NCI-H2081 treated with DMSO at 0.1 percent for 48 hours (cell line): ENCODE results near the gene MIF.
"Not testable (repeated sequence)": the region's sequence is repeated elsewhere in the genome, so short reads cannot be mapped to it uniquely, and the experiment has no call there.

Source experiments
- DNase-seq: peaks from one replicate; lab custom pipeline; 2025; lab: John Stamatoyannopoulos, UW

Gene MIF

DNA sequence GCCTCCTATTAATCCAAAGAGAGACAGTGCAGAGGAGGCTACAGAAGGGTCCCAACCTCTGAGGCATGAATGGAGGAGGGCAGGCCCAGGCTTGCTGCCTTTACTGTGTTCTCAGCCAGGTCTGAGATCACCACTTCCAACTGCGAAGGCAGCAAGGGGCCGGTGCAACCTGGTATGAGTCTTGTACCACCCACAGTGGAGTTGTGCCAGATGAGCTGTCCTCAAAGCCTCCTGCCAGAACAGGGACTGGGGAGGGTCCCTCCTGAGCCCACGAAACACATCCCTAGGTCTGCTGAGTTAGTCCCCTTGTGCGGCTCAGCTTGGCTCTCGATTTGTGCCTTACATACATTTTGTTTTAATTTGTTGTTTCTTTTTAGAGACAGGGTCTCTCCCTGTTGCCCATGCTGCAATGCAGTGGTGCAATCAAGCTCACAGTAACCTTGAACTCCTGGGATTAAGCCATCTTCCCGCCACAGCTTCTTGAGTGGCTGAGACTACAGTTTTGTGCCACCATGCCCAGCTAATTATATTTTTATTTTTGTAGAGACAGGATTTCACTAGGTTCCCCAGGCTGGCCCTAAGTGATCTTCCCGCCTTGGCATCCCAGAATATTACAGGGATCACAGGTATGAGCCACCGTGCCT, 9.3 kb downstream of the MIF start:
- DNase-seq, result no peak

- DNase-seq, result no peak
Observed at GRCh38 chr22:23904573-23905254, 10.5 kb downstream of the MIF start.

DNA sequence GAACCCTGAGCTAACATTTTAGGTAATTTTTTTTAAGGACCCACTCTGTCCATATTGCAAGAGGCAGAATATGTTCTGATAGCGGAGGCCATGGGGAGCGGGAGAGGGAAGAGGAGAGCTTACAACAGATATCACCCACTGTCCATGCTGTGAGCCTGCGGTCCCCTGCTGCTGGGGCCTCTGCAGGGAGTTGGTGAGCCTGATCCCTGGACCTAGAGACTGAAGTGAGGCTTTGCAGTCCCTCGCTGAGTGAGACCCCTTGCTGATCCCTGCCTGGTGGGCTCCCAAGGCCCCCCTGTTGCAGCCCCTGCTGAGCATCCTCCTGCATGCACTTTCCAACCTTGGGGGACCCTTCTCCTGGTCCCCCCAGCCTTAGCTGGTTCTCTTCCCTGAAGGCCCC, 12.5 kb downstream of the MIF start:
- no peak for DNase-seq

DNA sequence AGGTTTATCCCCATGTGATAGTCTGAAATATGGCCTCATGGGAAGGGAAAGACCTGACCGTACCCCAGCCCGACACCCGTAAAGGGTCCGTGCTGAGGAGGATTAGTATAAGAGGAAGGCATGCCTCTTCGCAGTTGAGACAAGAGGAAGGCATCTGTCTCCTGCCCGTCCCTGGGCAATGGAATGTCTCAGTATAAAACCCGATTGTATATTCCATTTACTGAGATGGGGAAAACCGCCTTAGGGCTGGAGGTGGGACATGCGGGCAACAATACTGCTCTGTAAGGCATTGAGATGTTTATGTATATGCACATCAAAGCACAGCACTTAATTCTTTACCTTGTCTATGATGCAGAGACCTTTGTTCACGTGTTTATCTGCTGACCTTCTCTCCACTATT, 13.2 kb downstream of the MIF start:
- not testable (repeated sequence) for DNase-seq

GRCh38 chr22:23908587-23909205, 14.5 kb downstream of the MIF start:
- DNase-seq, result no peak

DNA sequence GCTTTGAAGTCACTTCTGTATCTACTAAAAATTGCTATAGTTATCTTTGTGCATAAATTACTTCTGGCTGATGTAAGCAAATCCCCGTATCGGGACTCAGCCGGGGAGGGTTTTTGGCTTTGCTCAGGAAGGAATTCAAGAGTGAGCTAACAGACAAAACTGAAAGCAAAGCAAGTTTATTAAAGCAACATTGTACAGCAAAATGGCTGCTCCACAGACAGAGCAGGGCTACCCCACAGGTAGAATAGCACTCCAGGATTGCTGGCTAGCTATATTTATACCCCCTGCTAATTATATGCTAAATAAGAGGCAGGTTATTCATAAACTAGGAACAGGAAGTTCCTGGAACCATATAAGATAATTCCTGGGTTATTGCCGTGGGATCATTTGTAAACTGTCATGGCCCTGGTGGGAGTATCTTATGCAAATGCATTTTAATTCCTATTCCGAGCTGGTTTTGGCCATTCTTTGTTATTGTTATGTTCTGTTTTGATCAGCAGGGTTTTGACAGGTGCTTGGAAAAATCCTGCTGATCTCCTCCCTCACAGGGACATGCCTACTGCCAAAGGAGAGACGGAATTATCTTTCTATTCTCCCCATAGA, 15.2 kb downstream of the MIF start:
- DNase-seq, result no peak

GRCh38 chr22:23910496-23911190, 16.5 kb downstream of the MIF start:
- DNase-seq, result no peak

DNA sequence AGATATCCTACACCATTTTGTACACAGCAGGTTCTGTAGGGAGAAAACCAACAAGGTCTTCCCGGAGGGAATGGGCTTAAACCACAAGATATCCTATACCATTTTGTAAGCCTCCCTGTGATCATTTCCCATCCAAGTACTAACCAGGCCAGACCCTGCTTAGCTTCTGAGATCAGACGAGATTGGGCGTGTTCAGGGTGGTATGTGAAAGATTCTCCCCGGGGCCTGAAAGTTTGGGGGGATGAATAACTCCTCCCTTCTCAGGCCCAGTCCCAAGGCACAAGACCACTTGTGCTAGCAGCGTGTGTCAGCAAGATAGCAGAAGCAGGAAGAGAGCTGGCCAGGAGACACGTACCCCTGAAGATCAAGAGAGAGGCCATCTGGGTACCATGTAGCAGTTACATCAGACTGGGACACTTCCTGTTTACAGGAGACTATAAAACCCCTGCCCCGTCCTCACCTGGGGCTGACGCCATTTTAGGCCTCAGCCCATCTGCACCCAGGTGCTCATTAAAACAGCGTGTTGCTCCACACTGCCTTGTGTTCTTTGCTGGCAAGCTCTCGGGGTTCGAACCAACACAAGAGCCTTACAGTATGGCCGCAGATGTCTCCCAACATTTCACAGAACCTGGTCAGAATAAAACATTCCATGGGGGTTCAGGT, 17.3 kb downstream of the MIF start:
- DNase-seq, result no peak

- no peak for DNase-seq
Observed at GRCh38 chr22:23912293-23912903, 18.2 kb downstream of the MIF start.

GRCh38 chr22:23913306-23913660, 19.1 kb downstream of the MIF start:
- no peak for DNase-seq

DNA sequence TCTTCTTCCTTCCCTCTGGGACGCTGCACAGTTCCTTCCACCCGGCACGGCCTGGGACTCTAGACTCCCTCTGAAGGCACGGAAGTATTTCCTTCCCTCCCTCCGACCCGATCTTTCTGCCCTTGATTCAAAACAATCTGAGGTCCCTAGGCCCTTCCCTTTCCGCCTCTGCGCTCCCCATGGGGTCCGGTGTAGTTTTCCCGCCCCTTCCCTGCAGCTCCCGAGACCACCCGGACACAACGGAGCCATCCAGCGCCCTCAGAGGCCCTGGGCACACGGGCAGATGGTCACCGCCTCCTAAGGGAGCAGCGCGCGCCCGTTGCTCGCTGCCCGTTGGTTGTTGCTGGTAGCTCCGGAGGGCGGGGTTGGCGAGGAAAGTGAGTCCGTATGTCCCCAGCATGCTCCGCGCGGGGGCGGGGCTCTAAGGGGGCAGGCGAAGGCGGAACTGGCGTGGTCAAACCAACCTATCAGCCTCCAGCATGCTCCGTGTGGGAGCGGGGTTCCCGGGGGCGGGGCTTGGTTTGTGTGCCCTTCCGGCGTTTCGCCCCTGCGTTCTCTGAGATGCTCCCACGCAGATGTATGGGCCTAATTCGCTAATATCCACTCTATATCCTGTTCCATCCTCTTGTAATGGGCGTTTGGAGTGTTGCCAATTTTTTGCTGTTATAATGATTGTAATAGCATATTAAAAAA, 19.6 kb downstream of the MIF start:
- DNase-seq, result peak; percentile 80

GRCh38 chr22:23915290-23915689, 21.1 kb downstream of the MIF start:
- no peak for DNase-seq

DNA sequence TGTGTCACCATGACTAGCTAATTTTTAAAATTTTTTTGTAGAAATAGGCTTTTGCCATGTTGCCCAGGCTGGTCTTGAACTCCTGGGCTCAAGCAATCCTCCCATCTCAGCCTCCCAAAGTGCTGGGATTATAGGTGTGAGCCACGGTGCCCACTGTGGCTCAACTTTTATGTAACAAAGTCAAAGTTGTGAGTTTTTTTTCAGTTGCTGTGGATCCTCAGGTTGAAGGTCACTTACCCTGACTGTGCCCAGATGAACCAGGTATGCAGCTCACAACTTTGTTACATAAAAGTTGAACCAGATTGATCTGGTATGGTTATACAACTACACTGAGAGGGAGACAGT, 26.1 kb downstream of the MIF start:
- DNase-seq, result not testable (repeated sequence)

GRCh38 chr22:23921586-23922201, 27.5 kb downstream of the MIF start:
- not testable (repeated sequence) for DNase-seq

- no peak for DNase-seq
Observed at GRCh38 chr22:23922921-23923320, 28.7 kb downstream of the MIF start.

- no peak for DNase-seq
Observed at GRCh38 chr22:23925020-23925606, 30.9 kb downstream of the MIF start.

DNA sequence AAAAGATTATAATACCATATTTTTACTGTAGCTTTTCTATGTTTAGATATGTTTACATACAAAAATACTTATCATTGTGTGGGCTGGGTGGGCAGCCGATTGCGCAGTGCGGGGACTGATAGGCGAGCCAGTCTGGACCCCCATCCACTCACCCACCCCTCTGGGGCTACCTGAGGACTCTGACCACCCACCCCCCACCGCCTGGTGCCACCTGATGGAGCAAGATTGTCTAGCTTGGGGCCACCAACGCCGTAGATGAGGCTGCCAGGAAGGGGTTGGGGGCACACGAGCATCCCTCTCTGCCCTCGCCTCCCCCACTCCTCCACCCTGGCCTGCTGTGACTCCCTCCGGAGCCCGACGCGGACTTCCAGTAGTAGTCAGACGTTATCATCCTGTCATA, 32.4 kb downstream of the MIF start:
- DNase-seq, result no peak

GRCh38 chr22:23938328-23939016, 44.3 kb downstream of the MIF start:
- DNase-seq, result no peak

DNA sequence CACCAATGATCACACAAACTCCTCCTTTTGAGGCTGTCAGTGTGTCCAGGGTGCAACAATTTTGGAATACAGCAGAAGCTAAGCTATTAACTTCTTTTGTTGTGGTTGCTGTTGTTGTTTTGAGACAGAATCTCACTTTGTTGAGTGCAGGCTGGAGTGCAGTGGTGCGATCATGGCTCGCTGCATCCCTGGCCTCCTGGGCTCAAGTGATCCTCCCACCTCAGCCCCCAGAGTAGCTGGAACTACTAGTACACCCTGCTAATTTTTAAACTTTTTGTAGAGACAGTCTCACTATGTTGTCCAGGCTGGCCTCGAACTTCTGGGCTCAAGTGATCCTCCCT, 44.8 kb downstream of the MIF start:
- no peak for DNase-seq

DNA sequence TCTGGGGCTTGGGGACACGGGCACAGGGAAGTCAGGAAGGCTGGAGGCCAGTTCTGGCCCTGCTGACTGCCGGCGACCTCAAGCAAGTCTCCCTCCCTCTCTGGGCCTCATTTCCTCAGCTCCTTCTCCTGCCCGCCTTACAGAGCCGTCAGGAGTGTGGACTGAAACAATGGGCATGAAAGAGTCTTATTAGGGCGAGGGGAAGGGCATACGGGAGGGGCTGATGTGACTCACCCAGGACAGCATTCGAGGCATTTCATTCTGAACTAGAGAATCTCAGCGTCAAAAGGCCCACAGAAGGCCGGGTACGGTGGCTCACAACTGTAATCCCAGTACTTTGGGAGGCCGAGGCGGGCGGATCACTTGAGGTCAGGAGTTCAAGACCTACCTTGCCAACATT, 46.0 kb downstream of the MIF start:
- not testable (repeated sequence) for DNase-seq
